AG09319 (cell line): ENCODE data around the gene USP37.

Experiments used
- DNase-seq: peaks from one replicate; pipeline ENCODE4 v3.0.0-alpha.2; 2010; ENCODE audit warnings: low read depth; ENCODE audit errors: extremely low read depth
- TF ChIP-seq, protein P1 (sequence below): IDR thresholded peaks from 2 replicates; pipeline ENCODE4 v1.5.1; 2011; ENCODE audit warnings: low read depth, mild to moderate bottlenecking, inconsistent platforms, low read length, moderate library complexity

The USP37 gene

DNA sequence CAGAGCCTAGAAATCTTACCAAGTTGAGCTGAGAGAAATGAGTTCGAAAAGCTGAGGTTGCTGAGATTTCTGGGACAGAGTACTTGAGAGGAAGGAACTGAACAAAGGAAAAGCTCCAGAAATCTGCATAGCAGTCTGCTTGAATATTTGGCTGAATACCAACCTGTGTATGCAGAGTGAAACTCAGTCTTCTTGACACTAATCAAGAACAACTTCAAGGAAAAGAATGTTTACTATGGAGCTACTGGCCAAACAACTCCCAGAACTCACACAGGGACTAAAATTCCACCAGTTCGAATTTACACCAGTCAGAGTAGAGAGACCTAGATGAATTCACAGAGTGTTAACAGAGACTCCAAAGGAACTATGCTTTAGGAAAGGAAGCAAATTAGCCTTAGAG is 66.5 kb downstream of the USP37 start:
- DNase-seq, result no peak
- TF ChIP-seq, protein P1, sequence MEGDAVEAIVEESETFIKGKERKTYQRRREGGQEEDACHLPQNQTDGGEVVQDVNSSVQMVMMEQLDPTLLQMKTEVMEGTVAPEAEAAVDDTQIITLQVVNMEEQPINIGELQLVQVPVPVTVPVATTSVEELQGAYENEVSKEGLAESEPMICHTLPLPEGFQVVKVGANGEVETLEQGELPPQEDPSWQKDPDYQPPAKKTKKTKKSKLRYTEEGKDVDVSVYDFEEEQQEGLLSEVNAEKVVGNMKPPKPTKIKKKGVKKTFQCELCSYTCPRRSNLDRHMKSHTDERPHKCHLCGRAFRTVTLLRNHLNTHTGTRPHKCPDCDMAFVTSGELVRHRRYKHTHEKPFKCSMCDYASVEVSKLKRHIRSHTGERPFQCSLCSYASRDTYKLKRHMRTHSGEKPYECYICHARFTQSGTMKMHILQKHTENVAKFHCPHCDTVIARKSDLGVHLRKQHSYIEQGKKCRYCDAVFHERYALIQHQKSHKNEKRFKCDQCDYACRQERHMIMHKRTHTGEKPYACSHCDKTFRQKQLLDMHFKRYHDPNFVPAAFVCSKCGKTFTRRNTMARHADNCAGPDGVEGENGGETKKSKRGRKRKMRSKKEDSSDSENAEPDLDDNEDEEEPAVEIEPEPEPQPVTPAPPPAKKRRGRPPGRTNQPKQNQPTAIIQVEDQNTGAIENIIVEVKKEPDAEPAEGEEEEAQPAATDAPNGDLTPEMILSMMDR, result no peak

DNA sequence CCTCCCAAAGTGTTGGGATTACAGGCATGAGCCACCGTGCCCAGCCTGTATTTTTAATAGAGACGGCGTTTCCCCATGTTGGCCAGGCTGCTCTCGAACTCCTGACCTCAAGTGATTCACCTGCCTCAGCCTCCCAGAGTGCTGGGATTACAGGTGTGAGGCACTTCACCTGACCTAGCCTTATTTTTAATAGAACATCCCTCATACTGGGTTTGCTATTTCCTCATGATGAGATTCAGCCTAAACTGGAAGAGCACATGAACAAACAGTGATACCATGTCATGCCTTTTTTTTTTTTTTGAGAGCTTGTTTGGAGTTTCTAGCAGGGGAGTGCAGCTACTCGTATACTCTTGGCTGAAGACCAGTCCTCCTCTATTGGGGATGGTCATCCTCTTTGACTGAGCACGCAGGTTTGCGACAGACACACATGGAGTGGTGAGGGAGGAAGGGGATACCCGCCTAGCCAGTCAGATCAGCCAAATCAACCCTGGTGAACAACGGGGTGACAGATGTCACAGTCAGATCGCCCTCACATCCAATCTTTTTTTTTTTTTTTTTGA is 67.6 kb downstream of the USP37 start:
- DNase-seq, result no peak
- TF ChIP-seq, protein P1, result no peak

DNA sequence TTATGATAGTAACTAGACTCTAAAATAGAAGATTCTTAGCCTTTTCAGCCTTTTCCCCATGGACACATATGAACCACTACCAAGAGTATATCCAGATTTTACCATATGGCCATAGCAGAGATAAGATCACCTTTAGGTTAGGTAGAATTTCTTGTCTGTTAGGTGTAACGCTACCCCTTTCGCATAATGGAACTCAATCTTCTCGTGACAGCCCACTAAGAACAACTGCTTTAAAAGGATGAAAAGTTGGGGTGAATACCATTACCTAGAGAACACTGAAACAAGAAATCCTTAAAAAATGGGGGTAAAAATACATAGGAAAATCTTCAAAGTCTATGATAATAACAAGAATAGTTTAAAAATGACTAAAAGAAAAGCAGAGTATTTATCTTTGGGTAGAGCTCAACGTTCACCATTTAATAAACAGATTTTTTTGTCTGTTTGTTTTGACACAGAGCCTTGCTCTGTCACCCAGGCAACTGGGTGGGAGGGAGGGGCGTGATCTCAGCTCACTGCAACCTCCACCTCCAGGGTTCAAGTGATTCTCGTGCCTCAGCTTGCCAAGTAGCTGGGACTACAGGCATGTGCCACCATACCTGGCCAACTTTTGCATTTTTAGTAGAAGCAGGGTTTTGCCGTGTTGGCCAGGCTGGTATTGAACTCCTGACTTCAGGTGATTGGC is 82.0 kb downstream of the USP37 start:
- TF ChIP-seq, protein P1, result no peak
- DNase-seq, result no peak

DNA sequence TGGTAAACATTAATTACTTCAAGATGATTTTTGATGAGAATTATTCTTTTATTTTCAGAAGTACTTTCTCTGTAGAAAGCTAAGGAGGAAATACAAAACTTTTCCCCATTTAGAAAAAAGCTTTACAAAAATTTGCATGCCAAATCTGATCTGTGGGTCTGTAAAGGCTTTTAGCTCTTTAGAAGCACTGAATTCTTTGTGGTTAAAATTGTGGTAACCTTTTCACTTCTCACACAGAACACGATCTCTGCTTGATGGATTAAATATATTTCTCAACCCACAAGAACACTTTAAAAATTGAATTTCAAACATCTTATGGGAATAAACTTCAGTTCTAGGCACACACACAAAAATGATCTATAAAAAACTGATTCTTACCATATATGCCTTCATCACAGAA is 85.5 kb downstream of the USP37 start:
- no peak for DNase-seq
- TF ChIP-seq, protein P1, result no peak

DNA sequence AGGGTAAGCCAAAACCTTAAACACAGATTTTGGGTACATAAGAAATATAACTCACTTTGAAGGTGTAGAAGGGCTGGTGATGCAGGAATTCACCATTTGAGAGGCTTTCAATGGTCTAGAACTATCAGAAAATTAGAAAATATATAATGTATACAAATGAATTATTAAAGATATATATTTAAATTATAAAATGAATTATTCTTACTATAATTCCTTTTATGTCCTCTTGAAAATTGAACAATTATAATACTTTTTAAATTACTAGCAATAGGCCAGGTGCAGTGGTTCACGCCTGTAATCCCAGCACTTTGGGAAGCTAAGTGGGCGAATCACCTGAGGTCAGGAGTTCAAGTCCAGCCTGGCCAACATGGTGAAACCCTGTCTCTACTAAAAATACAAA is 88.6 kb downstream of the USP37 start:
- TF ChIP-seq, protein P1, result no peak
- no peak for DNase-seq

DNA sequence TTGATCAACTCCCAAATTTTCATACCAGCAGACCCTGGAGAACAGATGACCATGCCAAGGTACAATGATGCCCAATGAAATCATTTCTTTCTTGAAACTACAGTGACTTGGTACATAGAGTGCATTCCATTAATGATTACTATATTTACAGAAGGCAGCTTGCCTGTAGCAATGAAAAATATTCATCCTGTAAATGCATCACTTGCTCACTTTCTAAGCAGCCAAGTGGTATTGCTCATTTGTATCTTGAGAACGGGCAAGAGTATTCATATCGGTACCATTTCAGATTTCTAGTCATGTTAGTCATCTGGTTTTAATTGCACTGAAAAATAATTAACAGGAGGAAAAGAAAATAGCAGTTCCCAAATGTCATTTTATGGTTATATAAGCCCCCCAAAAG is 89.6 kb downstream of the USP37 start:
- TF ChIP-seq, protein P1, result no peak
- peak; percentile 3 for DNase-seq

DNA sequence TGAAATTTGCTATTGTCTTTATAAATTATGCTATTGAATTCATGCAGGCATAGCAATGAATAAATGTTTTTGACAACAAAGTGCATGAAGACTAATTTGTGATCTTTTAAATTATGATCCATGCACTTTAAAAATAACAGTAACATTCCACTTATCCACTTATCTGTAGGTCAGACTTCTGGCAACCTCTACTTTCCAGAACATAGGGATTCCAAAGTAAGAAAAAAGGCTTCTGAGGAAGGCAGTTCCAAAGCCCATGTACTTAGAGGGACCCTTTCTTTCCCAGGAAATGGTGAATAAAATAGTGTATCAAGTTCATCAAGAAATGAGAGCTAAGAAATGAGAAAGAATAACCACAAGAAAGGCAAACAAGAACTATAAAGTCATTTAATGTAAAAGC is 90.9 kb downstream of the USP37 start:
- DNase-seq, result no peak
- TF ChIP-seq, protein P1, result no peak
